Sciatic nerve (tissue), 2 donors: ENCODE measurements around the gene MSGN1. TPM values are rescaled to one million over a fixed set of nuclear protein-coding genes. Genes with fewer than 3 reads are reported as not detected.

Source experiments
- ATAC-seq: fragments of 200-7000 bp; cut with Tn5 transposase; one replicate; pipeline ENCODE4 v1.9.1; 2020; ENCODE audit warnings: mild to moderate bottlenecking, moderate library complexity
- DNase-seq: peaks from one replicate; pipeline ENCODE4 v3.0.0-alpha.2; 2020; ENCODE audit warnings: low spot score
- intact Hi-C: fragments of 100-400 bp; cut with DNase I; formaldehyde crosslinking; loops from one replicate; pipeline ENCODE4 v1.14.2; 2022
- total RNA-seq: library from RNA; stranded (reverse); fragmentation: NEBNext Ultra II Directional; extraction: Animal tissue kit (Norgen Biotek cat#: 25700); gene quantifications from one replicate; pipeline ENCODE4 v1.2.1, GENCODE V29; 2021
- donor health status: DM: no; HTN: no; CAD: no.
- donor health status: DM: no; HTN: no; CAD: no.

Gene MSGN1
- not detected for total RNA-seq

DNA sequence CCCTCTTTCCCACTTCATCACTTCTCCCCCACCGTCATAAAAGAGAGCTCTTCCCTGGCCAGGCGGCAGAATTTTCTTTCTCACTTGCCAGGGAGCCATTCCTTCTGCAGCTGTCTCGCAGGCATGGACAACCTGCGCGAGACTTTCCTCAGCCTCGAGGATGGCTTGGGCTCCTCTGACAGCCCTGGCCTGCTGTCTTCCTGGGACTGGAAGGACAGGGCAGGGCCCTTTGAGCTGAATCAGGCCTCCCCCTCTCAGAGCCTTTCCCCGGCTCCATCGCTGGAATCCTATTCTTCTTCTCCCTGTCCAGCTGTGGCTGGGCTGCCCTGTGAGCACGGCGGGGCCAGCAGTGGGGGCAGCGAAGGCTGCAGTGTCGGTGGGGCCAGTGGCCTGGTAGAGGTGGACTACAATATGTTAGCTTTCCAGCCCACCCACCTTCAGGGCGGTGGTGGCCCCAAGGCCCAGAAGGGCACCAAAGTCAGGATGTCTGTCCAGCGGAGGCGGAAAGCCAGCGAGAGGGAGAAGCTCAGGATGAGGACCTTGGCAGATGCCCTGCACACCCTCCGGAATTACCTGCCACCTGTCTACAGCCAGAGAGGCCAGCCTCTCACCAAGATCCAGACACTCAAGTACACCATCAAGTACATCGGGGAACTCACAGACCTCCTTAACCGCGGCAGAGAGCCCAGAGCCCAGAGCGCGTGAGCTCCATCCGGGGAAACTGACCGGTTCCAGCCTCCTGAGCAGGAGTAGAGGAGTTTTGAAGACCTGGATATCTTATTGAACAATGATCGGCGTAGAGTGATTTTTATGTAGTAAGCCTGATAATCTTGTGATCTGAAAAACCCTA is at the start of gene MSGN1:
Gene MSGN1 (plus strand): TSS at position 65 of the 850 bp plus-strand sequence. CDS start 59 bp downstream, at position 124.
- intact Hi-C loops, result no loop called here
- DNase-seq (no peak), ATAC-seq (no peak)

DNA sequence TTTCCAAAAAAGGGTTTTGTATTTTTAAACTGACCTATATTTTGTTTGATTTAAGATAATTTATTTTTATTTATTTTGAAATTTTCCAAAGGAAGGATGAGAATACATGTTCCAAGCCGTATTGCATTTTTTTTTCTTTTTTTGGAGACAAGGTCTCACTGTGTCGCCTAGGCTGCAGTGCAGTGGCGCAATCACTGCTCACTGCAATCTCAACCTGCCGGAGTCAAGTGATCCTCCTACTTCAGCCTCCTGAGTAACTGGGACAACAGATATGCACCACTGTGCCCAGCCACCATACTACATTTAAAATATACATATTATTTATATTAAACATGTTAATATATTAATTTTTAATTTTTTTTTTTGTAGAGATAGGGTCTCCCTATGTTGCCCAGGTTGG is 47.4 kb upstream of the MSGN1 start:
- ATAC-seq (no peak), DNase-seq (no peak)
- intact Hi-C loops, result no loop called here

GRCh38 chr2:17771956-17772355 is 44.3 kb upstream of the MSGN1 start:
- no peak for DNase-seq
- intact Hi-C loops, result no loop called here
- no peak for ATAC-seq

DNA sequence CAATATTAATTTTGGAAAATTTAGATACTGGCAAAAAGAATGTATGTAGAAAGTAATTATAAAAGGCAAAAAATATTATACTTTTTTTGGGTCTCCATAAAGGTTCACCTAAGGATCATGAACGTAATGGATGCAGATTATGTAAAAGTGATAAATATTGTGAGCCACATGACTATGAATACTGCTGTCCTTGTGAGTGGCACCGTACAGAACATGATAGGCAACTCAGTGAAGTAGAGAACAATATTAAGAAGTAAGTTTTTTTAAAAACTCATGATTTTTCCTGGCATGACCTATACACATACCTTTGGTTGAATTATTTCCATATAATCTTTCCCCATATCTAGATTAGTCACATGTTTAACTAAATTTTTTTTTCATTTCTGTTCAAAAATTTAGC is 43.7 kb upstream of the MSGN1 start:
- intact Hi-C loops, result no loop called here
- DNase-seq (no peak), ATAC-seq (no peak)

GRCh38 chr2:17780546-17780945 is 35.7 kb upstream of the MSGN1 start:
- ATAC-seq (no peak), DNase-seq (no peak)
- intact Hi-C loops, result no loop called here

DNA sequence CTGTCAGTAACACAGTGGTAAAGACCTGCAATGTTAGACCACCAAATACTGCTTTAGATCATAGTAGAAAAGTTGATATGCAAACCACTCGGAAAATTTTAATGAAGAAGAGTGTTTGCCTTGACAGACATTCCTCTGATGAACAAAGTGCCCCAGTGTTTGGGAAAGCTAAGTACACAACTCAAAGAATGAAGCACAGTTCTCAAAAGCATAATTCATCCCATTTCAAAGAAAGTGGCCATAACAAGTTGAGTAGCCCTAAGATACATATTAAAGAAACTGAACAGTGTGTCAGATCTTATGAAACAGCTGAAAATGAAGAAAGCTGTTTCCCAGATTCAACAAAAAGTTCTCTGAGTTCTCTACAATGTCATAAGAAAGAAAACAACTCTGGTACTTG is 34.8 kb upstream of the MSGN1 start:
- ATAC-seq (no peak), DNase-seq (no peak)
- intact Hi-C loops, result no loop called here

- intact Hi-C loops, result no loop called here
- ATAC-seq (no peak), DNase-seq (no peak)
These were observed 29.5 kb upstream of the MSGN1 start for GRCh38 chr2:17786727-17787126.

GRCh38 chr2:17788773-17789172 is 27.5 kb upstream of the MSGN1 start:
- DNase-seq (no peak), ATAC-seq (no peak)
- intact Hi-C loops, result no loop called here

- intact Hi-C loops, result no loop called here
- DNase-seq (no peak), ATAC-seq (no peak)
These were observed 25.7 kb upstream of the MSGN1 start for GRCh38 chr2:17790536-17790935.

- intact Hi-C loops, result no loop called here
- no peak for DNase-seq
- ATAC-seq, result no peak
These were observed 25.0 kb upstream of the MSGN1 start for GRCh38 chr2:17791121-17791816.

DNA sequence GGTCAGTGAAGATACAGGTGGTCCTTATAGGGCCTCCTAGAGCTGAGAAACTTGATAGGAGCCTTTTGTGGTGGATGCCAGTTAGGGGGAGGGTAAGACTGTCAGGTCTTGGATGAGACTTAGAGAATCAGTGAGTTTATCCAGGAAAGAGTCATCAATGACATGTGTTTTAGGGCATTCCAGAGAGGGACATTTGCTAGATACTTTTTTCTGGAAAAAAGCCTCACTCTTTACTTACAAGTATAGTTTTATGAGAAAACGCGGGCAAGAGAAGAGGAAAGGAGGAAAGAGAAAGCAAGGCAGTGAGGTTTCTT is 24.5 kb upstream of the MSGN1 start:
- intact Hi-C loops, result no loop called here
- DNase-seq (no peak), ATAC-seq (no peak)

GRCh38 chr2:17792515-17792914 is 23.7 kb upstream of the MSGN1 start:
- no peak for DNase-seq
- intact Hi-C loops, result no loop called here
- ATAC-seq, result no peak

DNA sequence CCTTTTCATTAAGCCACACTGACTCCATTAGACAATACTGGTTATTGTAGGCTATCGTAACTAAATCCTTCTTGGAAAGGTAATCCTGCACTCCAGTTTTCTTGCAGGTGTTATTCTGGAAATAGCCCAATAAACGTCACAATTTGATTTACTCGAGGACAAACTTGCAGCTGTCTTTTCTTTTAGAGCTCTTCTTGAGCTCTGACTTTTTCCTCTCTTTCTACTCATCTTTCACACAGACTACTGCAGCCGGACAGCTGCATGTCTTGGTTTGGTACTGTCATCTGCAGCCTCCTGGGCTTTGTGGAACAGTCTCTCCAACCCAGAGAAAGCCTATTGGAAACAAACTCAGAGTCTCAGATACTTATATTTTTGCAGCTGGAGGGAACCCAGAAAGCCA is 23.0 kb upstream of the MSGN1 start:
- intact Hi-C loops, result no loop called here
- no peak for DNase-seq
- ATAC-seq, result no peak

- ATAC-seq, result no peak
- intact Hi-C loops, result no loop called here
- DNase-seq, result no peak
These were observed 22.4 kb upstream of the MSGN1 start for GRCh38 chr2:17793803-17794354.

DNA sequence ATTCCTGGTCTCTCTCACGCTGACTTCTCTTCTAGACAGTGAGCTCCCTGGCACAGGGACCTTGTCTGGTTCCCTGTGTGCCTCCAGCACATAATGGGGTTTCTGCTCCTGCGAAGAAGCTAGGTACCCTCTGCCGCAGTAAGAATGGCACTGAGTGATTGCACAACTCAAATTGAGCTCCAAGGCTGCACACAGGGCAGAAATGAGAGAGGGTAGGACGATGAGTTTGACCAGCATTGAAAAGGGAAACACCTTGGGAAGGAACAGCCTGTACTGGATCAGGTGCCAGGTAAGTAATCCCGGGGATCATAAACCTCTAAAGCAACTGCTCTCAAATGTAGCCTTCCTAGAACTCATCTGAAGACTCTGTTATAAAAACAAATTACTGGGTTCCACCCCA is 21.0 kb upstream of the MSGN1 start:
- intact Hi-C loops, result no loop called here
- ATAC-seq (no peak), DNase-seq (no peak)

- intact Hi-C loops, result no loop called here
- no peak for DNase-seq
- no peak for ATAC-seq
These were observed 17.9 kb upstream of the MSGN1 start for GRCh38 chr2:17798338-17798737.

DNA sequence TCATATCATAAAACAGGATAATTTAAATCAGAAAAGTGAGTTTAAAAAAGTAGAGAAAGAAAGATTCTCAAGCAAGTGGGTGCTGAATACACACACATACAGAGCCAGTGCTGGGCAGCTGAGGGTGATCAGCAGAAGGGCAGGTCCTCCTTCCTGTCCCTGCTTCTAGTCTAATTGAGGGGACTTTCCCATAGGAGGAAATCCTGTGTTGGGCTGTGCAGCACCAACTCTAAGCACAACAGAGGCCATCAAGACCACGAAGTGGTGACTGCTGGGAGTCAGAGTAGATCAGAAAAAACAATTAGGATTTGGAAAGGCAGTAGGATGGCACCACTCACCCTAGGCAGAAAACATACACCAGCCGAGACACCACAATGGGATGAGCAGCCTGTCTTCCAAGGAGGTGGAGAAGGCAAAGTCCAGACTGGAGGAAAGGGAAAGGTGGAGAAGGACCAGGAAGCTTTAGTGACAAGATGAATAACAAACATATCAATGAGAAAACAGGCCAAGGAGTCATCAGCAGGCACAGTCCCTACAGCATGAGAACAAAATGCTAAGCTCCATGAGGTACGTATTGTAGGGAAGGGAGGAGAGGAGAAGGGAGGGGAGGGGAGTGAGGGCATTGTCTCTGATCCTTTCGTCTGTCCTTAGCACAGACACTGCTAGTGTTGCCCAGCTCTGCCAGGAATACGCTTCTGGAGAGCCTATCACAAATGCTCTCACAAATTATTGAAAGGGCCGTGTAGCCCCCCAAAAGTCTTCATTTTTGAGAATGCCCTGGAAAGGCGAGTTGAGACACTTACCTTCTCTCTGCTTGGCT is 16.7 kb upstream of the MSGN1 start:
- intact Hi-C loops, result no loop called here
- no peak for DNase-seq
- peak; percentile 18 for ATAC-seq

DNA sequence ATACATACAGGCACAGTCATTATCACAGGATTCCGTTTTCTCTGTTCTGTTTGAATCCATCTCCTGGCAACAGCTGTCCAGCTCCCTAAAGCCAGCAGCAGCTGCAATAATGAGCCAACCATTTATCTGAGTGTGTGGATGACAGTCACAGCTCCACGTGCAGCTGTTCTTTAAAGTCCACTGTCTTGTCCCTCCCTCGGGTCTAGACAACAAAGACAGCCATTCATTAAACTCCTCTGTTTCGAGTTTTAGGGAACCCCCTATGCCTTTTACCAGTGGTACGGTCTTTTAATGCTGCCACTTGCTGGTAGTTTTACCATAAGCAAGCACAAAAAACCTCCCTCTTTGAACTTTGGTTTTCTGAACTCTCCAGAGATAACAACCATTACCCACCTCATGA is 16.0 kb upstream of the MSGN1 start:
- DNase-seq (no peak), ATAC-seq (peak; percentile 82)
- intact Hi-C loops, result no loop called here

DNA sequence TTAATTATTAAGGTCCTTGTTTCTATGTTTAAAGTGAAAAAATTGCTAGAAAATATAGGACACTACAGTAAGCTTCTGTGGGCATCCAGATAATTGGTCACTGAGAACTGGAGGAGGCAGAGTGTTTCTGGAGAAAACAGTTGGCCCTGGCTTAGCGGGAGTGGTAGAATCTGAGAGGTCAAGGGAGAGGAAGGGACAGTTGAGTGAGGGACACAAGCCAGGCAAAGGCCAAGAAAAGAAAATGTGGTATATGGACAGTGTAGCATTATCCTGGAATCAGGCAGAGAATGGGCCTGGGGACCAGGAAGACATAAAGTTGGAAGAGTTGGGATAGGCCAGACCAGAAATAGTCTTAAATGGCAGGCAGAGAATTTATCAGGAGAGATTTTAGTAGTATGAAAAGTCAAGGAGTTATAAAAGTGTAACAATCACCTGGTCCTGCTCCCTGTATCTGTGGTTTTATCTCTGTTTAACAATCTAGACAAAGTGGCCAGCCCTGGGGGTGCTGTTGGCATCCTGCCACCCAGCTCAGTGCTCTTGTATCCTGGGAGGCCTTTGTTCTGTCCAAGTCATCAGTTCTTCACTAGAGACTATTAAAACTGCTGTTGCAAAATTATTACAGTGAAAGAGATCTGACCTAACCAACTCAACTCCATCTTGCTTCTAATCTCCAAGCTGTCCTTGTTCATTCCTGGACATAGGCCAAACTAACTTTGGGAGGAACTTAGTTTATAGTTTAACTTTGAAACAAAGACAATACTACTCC is 15.4 kb upstream of the MSGN1 start:
- ATAC-seq (peak; percentile 47), DNase-seq (no peak)
- intact Hi-C loops, result no loop called here
